Neutrophil (primary cell): ENCODE results near the gene ACER1.
"Not testable (repeated sequence)": the region's sequence is repeated elsewhere in the genome, so short reads cannot be mapped to it uniquely, and the experiment has no call there.

Source experiments
- H3K27ac ChIP-seq: fragments of 200-600 bp; sonication (generic); 2 replicates; pipeline ENCODE4 v1.5.1; 2016; ENCODE audit warnings: mild to moderate bottlenecking, moderate library complexity
- H3K27me3 ChIP-seq: fragments of 200-600 bp; sonication (generic); 2 replicates; pipeline ENCODE4 v1.6.0; 2016; ENCODE audit warnings: mild to moderate bottlenecking
- H3K36me3 ChIP-seq: fragments of 200-600 bp; sonication (generic); 2 replicates; pipeline ENCODE4 v1.5.1; 2017
- H3K4me1 ChIP-seq, 2 experiments: fragments of 200-600 bp in 1 of 2; sonication (generic) in 1 of 2; 1 replicate in 1 of 2; 2 replicates in 1 of 2; pipeline versions ENCODE4 v1.5.1 to v1.6.1; 2013 to 2016; ENCODE audit warnings: low read depth in 1 of 2, low read length in 1 of 2, mild to moderate bottlenecking in 1 of 2, moderate library complexity in 1 of 2; ENCODE audit not compliant: control insufficient read depth in 1 of 2, insufficient read depth in 1 of 2
- H3K4me3 ChIP-seq, 2 experiments: fragments of 200-600 bp in 1 of 2; sonication (generic) in 1 of 2; 1 replicate in 1 of 2; 2 replicates in 1 of 2; pipeline ENCODE4 v1.5.1; 2013 to 2016; ENCODE audit warnings: low read depth in 1 of 2, low read length in 1 of 2, mild to moderate bottlenecking in 1 of 2, moderate library complexity in 1 of 2
- H3K9me3 ChIP-seq: fragments of 200-600 bp; sonication (generic); 2 replicates; pipeline ENCODE4 v1.5.1; 2016
- TF ChIP-seq, protein P1 (sequence below): fragments of 200-600 bp; sonication (generic); IDR thresholded peaks from 2 replicates; pipeline ENCODE4 v1.5.1; 2016; ENCODE audit warnings: antibody characterized with exemption

ACER1 gene

DNA sequence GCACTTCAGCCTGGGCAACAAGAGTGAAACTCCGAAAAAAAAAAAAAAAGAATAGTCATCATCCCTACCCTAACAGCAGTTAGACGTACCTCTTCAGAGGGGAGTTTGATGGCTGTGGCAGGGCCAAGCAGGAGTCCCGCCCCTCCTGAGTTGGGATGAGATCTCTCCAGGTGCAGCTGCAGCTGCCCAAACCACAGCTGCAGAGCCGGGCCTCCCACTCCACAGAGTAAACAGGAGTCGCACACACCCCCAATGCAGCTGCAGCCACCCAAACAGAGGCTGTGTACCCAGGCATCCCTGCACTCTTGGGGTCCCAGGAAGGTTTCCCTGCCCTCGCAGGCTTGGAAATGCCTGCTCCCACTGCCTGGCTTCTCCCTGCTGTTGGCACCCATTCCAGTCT is 36.2 kb downstream of the ACER1 start:
- H3K9me3 ChIP-seq = peaks cover 17% of the 10 kb centered on the region
- no peaks in the 10 kb centered on the region for H3K4me1 ChIP-seq
- no peaks in the 10 kb centered on the region for H3K36me3 ChIP-seq
- H3K27ac ChIP-seq = no peak overlapping the region
- H3K4me3 ChIP-seq = no peak overlapping the region
- peaks cover 3% of the 10 kb centered on the region for H3K27me3 ChIP-seq
- TF ChIP-seq, protein P1, sequence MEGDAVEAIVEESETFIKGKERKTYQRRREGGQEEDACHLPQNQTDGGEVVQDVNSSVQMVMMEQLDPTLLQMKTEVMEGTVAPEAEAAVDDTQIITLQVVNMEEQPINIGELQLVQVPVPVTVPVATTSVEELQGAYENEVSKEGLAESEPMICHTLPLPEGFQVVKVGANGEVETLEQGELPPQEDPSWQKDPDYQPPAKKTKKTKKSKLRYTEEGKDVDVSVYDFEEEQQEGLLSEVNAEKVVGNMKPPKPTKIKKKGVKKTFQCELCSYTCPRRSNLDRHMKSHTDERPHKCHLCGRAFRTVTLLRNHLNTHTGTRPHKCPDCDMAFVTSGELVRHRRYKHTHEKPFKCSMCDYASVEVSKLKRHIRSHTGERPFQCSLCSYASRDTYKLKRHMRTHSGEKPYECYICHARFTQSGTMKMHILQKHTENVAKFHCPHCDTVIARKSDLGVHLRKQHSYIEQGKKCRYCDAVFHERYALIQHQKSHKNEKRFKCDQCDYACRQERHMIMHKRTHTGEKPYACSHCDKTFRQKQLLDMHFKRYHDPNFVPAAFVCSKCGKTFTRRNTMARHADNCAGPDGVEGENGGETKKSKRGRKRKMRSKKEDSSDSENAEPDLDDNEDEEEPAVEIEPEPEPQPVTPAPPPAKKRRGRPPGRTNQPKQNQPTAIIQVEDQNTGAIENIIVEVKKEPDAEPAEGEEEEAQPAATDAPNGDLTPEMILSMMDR = no peak

DNA sequence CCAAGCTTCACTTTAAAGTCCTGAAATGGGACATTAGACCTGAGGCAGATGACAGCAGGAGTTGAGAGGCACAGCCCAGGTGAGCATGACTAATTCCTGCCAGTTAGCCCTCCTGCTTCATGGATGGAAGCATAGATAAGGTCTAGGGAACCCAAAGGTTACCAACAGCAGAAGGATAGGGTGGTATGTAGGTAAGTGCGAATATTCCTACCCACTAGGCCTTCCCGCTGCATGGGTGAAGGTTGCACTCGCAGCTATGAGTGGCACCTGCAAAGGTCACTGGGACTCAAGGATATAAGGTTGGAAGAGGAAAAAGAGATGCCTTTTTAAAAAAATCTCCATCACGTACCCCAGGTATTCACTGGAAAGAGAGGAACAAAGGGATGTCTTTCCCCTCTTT is 41.4 kb downstream of the ACER1 start:
- Histone ChIP-seq H3K36me3 (no peaks in the 10 kb centered on the region), H3K4me1 (no peaks in the 10 kb centered on the region), H3K9me3 (peaks cover 59% of the 10 kb centered on the region), H3K4me3 (no peak overlapping the region), H3K27ac (no peak overlapping the region), H3K27me3 (no peaks in the 10 kb centered on the region)
- TF ChIP-seq, protein P1 = no peak

DNA sequence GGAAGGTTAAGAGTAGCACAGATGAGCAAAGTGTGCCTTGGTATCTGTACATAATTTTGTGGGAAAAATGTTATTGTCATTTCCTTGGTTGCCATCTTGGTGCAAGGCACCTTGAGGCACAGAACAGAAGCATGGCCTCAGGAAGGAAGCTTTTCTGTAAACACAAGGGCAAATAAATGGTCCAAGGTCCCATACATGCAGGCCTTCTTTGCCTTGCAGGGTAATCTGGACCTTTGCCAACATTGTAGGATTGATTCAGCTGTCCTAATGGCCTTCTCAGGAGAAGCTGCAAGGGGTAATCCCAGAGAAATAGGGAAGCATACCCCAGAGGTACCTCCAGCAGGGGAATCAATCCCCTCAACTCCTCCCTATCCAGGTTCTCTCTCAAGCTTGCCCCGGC is 44.7 kb downstream of the ACER1 start:
- no peaks in the 10 kb centered on the region for H3K36me3 ChIP-seq
- no peak overlapping the region for H3K27ac ChIP-seq
- H3K4me3 ChIP-seq = no peak overlapping the region
- H3K9me3 ChIP-seq = peaks cover 65% of the 10 kb centered on the region
- H3K4me1 ChIP-seq = no peaks in the 10 kb centered on the region
- TF ChIP-seq, protein P1 = no peak
- no peaks in the 10 kb centered on the region for H3K27me3 ChIP-seq

DNA sequence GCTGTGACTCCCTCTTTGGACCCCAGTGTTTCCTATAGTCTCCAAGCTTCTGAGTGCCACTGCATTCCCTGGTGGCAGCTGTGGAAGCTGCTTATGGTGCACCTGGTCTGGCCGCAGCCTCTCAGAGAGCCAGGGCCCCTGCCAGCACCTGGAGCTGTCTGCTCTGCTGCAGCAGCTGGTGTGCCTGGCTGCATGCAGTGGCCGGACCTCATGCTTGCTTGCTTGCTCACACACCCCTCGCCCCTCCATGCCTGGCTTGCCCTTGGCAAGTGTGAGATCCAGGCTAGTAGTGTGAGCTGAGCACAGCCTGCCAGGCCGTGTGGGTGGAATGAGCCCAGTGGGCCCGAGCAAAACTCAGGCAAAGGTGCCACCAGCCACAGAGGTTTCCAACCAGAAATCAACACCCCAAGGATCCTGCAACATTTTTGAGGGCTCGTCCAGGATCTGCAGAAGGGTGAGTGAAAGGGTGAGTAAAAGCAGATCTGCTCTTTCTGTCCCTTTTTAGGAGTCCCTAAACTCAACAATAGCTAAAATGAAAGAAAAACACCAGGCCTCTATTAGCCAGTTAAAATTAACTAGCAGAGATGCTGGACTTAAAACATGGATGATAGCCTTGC is 46.0 kb downstream of the ACER1 start:
- Histone ChIP-seq H3K4me3 (no peak overlapping the region), H3K36me3 (no peaks in the 10 kb centered on the region), H3K27me3 (no peaks in the 10 kb centered on the region), H3K9me3 (peaks cover 55% of the 10 kb centered on the region), H3K27ac (no peak overlapping the region), H3K4me1 (no peaks in the 10 kb centered on the region)
- TF ChIP-seq, protein P1 = no peak

DNA sequence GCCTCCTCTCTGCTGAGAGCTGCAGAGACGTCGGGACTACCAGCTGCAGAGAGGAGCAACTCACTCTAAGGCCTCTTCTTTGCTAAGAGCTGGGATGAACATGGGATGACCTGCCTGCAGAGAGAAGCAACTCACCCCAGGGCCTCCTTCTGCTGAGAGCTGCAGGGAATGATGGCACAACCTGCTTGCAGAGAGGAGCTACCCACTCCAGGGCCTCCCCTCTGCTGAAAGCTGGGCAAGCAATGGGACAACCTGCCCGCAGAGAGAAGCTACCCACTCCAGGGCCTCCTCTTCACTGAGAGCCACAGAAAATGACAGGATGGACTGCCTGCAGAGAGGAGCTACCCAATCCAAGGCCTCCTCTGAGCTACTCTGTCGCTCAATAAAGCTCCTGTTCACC is 46.7 kb downstream of the ACER1 start:
- Histone ChIP-seq H3K9me3 (peaks cover 48% of the 10 kb centered on the region), H3K4me3 (no peak overlapping the region), H3K4me1 (no peaks in the 10 kb centered on the region), H3K27me3 (peaks cover under 1% of the 10 kb centered on the region), H3K27ac (no peak overlapping the region), H3K36me3 (no peaks in the 10 kb centered on the region)
- TF ChIP-seq, protein P1 = no peak

DNA sequence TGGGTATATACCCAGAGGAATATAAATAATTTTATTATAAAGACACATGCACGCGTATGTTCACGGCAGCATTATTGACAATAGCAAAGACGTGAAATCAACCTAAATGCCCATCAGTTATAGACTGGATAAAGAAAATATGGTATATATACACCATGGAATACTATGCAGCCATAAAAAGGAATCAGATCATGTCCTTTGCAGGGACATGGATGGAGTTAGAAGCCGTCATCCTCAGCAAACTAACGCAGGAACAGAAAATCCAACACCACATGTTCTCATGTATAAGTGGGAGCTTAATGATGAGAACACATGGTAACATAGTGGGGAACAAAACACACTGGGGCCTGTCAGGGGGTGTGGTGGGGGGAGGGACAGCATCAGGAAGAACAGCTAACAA is 51.0 kb downstream of the ACER1 start:
- H3K27me3 ChIP-seq = peaks cover 11% of the 10 kb centered on the region
- H3K36me3 ChIP-seq, H3K4me3 ChIP-seq, H3K27ac ChIP-seq: not testable (repeated sequence)
- peaks cover 16% of the 10 kb centered on the region for H3K9me3 ChIP-seq
- peaks cover 19 to 26% of the 10 kb centered on the region in 2 experiments for H3K4me1 ChIP-seq
